HG02571 (cell line): Measurements from ENCODE around the gene UBR1.
A peak's percentile ranks its signal among the peaks of the same experiment; 100 is the strongest.

ENCODE experiments used
- ATAC-seq: cut with Tn5 transposase; IDR thresholded peaks from one replicate; pipeline ENCODE4 v1.9.1; 2021; ENCODE audit warnings: mild to moderate bottlenecking, moderate library complexity; ENCODE audit not compliant: unreplicated experiment

The UBR1 gene

GRCh38 chr15:43111354-43111753 is 5.5 kb upstream of the UBR1 start:
- ATAC-seq, result no peak

- no peak for ATAC-seq
Observed at GRCh38 chr15:43107751-43108150, 1.9 kb upstream of the UBR1 start.

- ATAC-seq, result no peak
Observed at GRCh38 chr15:43106486-43106829, 620 bp upstream of the UBR1 start.

- peak; percentile 12 for ATAC-seq
Observed at GRCh38 chr15:43105077-43105736, 631 bp downstream of the UBR1 start.

- no peak for ATAC-seq
Observed at GRCh38 chr15:43104426-43104825, 1.4 kb downstream of the UBR1 start.

- ATAC-seq, result no peak
Observed at GRCh38 chr15:43103907-43104306, 1.9 kb downstream of the UBR1 start.

- no peak for ATAC-seq
Observed at GRCh38 chr15:43102187-43102586, 3.7 kb downstream of the UBR1 start.

- no peak for ATAC-seq
Observed at GRCh38 chr15:43100971-43101370, 4.9 kb downstream of the UBR1 start.

- ATAC-seq, result no peak
Observed at GRCh38 chr15:43099105-43099845, 6.6 kb downstream of the UBR1 start.

GRCh38 chr15:43096411-43096810 is 9.4 kb downstream of the UBR1 start:
- no peak for ATAC-seq

GRCh38 chr15:43095708-43096347 is 10.0 kb downstream of the UBR1 start:
- no peak for ATAC-seq

GRCh38 chr15:43095243-43095642 is 10.6 kb downstream of the UBR1 start:
- ATAC-seq, result no peak

- ATAC-seq, result no peak
Observed at GRCh38 chr15:43094416-43095030, 11.3 kb downstream of the UBR1 start.

- ATAC-seq, result no peak
Observed at GRCh38 chr15:43093026-43093425, 12.8 kb downstream of the UBR1 start.

GRCh38 chr15:43091859-43092258 is 14.0 kb downstream of the UBR1 start:
- no peak for ATAC-seq

GRCh38 chr15:43086551-43086950 is 19.3 kb downstream of the UBR1 start:
- no peak for ATAC-seq

GRCh38 chr15:43085921-43086320 is 19.9 kb downstream of the UBR1 start:
- no peak for ATAC-seq

GRCh38 chr15:43082509-43082908 is 23.3 kb downstream of the UBR1 start:
- ATAC-seq, result no peak

GRCh38 chr15:43081283-43081682 is 24.6 kb downstream of the UBR1 start:
- no peak for ATAC-seq

GRCh38 chr15:43071451-43071850 is 34.4 kb downstream of the UBR1 start:
- ATAC-seq, result no peak

- ATAC-seq, result no peak
Observed at GRCh38 chr15:43070893-43071292, 34.9 kb downstream of the UBR1 start.

- ATAC-seq, result no peak
Observed at GRCh38 chr15:43070249-43070648, 35.6 kb downstream of the UBR1 start.
